ENCODE measurements around the gene HACD1.

The HACD1 gene

GRCh38 chr10:17557459-17557858 lies 59.7 kb downstream of the HACD1 start:
- H3K9me3 ChIP-seq (ENCODE audit: control insufficient read depth in 5 of 5, low read length in 5 of 5), result no peaks in the 10 kb centered on the region
- no peak overlapping the region for H3K4me3 ChIP-seq (ENCODE audit: low read depth in 1 of 5, low read length in 5 of 5)
- no peak overlapping the region for H3K9ac ChIP-seq (ENCODE audit: low read length in 5 of 5)
- no peak overlapping the region for H3K27ac ChIP-seq (ENCODE audit: low read depth, low read length)
- no peaks in the 10 kb centered on the region for H3K36me3 ChIP-seq (ENCODE audit: control insufficient read depth in 5 of 5, insufficient read depth in 5 of 5, low read length in 5 of 5)
- H3K4me1 ChIP-seq (ENCODE audit: control insufficient read depth in 5 of 5, insufficient read depth in 5 of 5, low read length in 5 of 5), result no peaks in the 10 kb centered on the region
- H3K27me3 ChIP-seq (ENCODE audit: control insufficient read depth in 5 of 5, insufficient read depth in 4 of 5, low read length in 5 of 5), result no peaks in the 10 kb centered on the region

GRCh38 chr10:17548770-17549169 lies 68.4 kb downstream of the HACD1 start:
- no peak overlapping the region for H3K9ac ChIP-seq (ENCODE audit: low read length in 5 of 5)
- no peaks in the 10 kb centered on the region for H3K36me3 ChIP-seq (ENCODE audit: control insufficient read depth in 5 of 5, insufficient read depth in 5 of 5, low read length in 5 of 5)
- no peak overlapping the region for H3K27ac ChIP-seq (ENCODE audit: low read depth, low read length)
- no peak overlapping the region for H3K4me3 ChIP-seq (ENCODE audit: low read depth in 1 of 5, low read length in 5 of 5)
- H3K9me3 ChIP-seq (ENCODE audit: control insufficient read depth in 5 of 5, low read length in 5 of 5), result peaks cover 0 to 2% (median 0%) of the 10 kb centered on the region in 5 donors
- H3K27me3 ChIP-seq (ENCODE audit: control insufficient read depth in 5 of 5, insufficient read depth in 4 of 5, low read length in 5 of 5), result no peaks in the 10 kb centered on the region
- H3K4me1 ChIP-seq (ENCODE audit: control insufficient read depth in 5 of 5, insufficient read depth in 5 of 5, low read length in 5 of 5), result no peaks in the 10 kb centered on the region

- Histone ChIP-seq H3K9me3 (ENCODE audit: control insufficient read depth in 5 of 5, low read length in 5 of 5) (peaks cover 0 to 3% (median 0%) of the 10 kb centered on the region in 5 donors), H3K4me1 (ENCODE audit: control insufficient read depth in 5 of 5, insufficient read depth in 5 of 5, low read length in 5 of 5) (no peaks in the 10 kb centered on the region), H3K9ac (ENCODE audit: low read length in 5 of 5) (no peak overlapping the region), H3K27me3 (ENCODE audit: control insufficient read depth in 5 of 5, insufficient read depth in 4 of 5, low read length in 5 of 5) (no peaks in the 10 kb centered on the region), H3K36me3 (ENCODE audit: control insufficient read depth in 5 of 5, insufficient read depth in 5 of 5, low read length in 5 of 5) (no peaks in the 10 kb centered on the region), H3K4me3 (ENCODE audit: low read depth in 1 of 5, low read length in 5 of 5) (no peak overlapping the region), H3K27ac (ENCODE audit: low read depth, low read length) (no peak overlapping the region)
These were observed 69.0 kb downstream of the HACD1 start for GRCh38 chr10:17548162-17548561.

- Histone ChIP-seq H3K4me1 (ENCODE audit: control insufficient read depth in 5 of 5, insufficient read depth in 5 of 5, low read length in 5 of 5) (no peaks in the 10 kb centered on the region), H3K9ac (ENCODE audit: low read length in 5 of 5) (no peak overlapping the region), H3K4me3 (ENCODE audit: low read depth in 1 of 5, low read length in 5 of 5) (no peak overlapping the region), H3K36me3 (ENCODE audit: control insufficient read depth in 5 of 5, insufficient read depth in 5 of 5, low read length in 5 of 5) (no peaks in the 10 kb centered on the region), H3K27ac (ENCODE audit: low read depth, low read length) (no peak overlapping the region), H3K27me3 (ENCODE audit: control insufficient read depth in 5 of 5, insufficient read depth in 4 of 5, low read length in 5 of 5) (no peaks in the 10 kb centered on the region), H3K9me3 (ENCODE audit: control insufficient read depth in 5 of 5, low read length in 5 of 5) (peaks cover 0 to 3% (median 0%) of the 10 kb centered on the region in 5 donors)
These were observed 70.1 kb downstream of the HACD1 start for GRCh38 chr10:17547060-17547459.

- H3K4me1 ChIP-seq (ENCODE audit: control insufficient read depth in 5 of 5, insufficient read depth in 5 of 5, low read length in 5 of 5), result no peaks in the 10 kb centered on the region
- H3K27ac ChIP-seq (ENCODE audit: low read depth, low read length), result no peak overlapping the region
- H3K4me3 ChIP-seq (ENCODE audit: low read depth in 1 of 5, low read length in 5 of 5), result no peak overlapping the region
- no peak overlapping the region for H3K9ac ChIP-seq (ENCODE audit: low read length in 5 of 5)
- H3K36me3 ChIP-seq (ENCODE audit: control insufficient read depth in 5 of 5, insufficient read depth in 5 of 5, low read length in 5 of 5), result no peaks in the 10 kb centered on the region
- no peaks in the 10 kb centered on the region for H3K27me3 ChIP-seq (ENCODE audit: control insufficient read depth in 5 of 5, insufficient read depth in 4 of 5, low read length in 5 of 5)
- H3K9me3 ChIP-seq (ENCODE audit: control insufficient read depth in 5 of 5, low read length in 5 of 5), result peaks cover 0 to 3% (median 0%) of the 10 kb centered on the region in 5 donors
These were observed 72.7 kb downstream of the HACD1 start for GRCh38 chr10:17544465-17544864.

Measured in subcutaneous abdominal adipose tissue (tissue), 5 donors.